SK-N-SH treated with all-trans-retinoic acid at 6 μM for 48 hours (cell line): Measurements from ENCODE around the gene SPRED3.

Experiments used
- ATAC-seq: fragments of 200-7000 bp; cut with Tn5 transposase; 3 replicates; pipeline ENCODE4 v1.9.1; 2020; ENCODE audit warnings: mild to moderate bottlenecking, moderate library complexity
- ARNTL ChIP-seq: fragments of 450-650 bp; formaldehyde crosslinking; IDR thresholded peaks from 2 replicates; pipeline ENCODE4 v1.5.0; 2020; ENCODE audit warnings: low read depth, mild to moderate bottlenecking, moderate library complexity, borderline replicate concordance
- BACH2 ChIP-seq: fragments of 250-450 bp; sonication (Bioruptor Pico); IDR thresholded peaks from 2 replicates; pipeline ENCODE4 v1.9.0; 2021; ENCODE audit warnings: mild to moderate bottlenecking, borderline replicate concordance
- CSDC2 ChIP-seq: fragments of 250-450 bp; sonication (Bioruptor Pico); IDR thresholded peaks from 2 replicates; pipeline ENCODE4 v1.5.0; 2020; ENCODE audit warnings: mild to moderate bottlenecking, moderate library complexity
- ESRRG ChIP-seq: fragments of 250-450 bp; sonication (Bioruptor Pico); IDR thresholded peaks from 2 replicates; pipeline ENCODE4 v1.6.1; 2021; ENCODE audit warnings: mild to moderate bottlenecking
- GLIS3 ChIP-seq: fragments of 250-450 bp; sonication (Bioruptor Pico); IDR thresholded peaks from 2 replicates; pipeline ENCODE4 v1.5.0; 2020; ENCODE audit warnings: mild to moderate bottlenecking, moderate library complexity
- ISL1 ChIP-seq: fragments of 250-450 bp; sonication (Bioruptor Pico); IDR thresholded peaks from 2 replicates; pipeline ENCODE4 v2.1.2; 2022; ENCODE audit warnings: mild to moderate bottlenecking, moderate library complexity
- OSR1 ChIP-seq: fragments of 250-450 bp; sonication (Bioruptor Pico); IDR thresholded peaks from 2 replicates; pipeline ENCODE4 v1.8.0; 2022; ENCODE audit warnings: moderate library complexity, mild to moderate bottlenecking, inconsistent platforms
- PATZ1 ChIP-seq: fragments of 250-450 bp; sonication (Bioruptor Pico); IDR thresholded peaks from 2 replicates; pipeline ENCODE4 v1.8.0; 2020; ENCODE audit warnings: mild to moderate bottlenecking, moderate library complexity, borderline replicate concordance
- POU6F1 ChIP-seq: fragments of 250-450 bp; sonication (Bioruptor Pico); IDR thresholded peaks from 2 replicates; pipeline ENCODE4 v1.8.0; 2021; ENCODE audit warnings: low read depth, mild to moderate bottlenecking, moderate library complexity, borderline replicate concordance
- PPARA ChIP-seq: fragments of 250-450 bp; sonication (Bioruptor Pico); IDR thresholded peaks from 2 replicates; pipeline ENCODE4 v1.5.0; 2020; ENCODE audit warnings: mild to moderate bottlenecking, borderline replicate concordance
- RARB ChIP-seq: fragments of 250-450 bp; sonication (Bioruptor Pico); IDR thresholded peaks from 2 replicates; pipeline ENCODE4 v1.8.0; 2021; ENCODE audit warnings: mild to moderate bottlenecking, moderate library complexity
- TCF4 ChIP-seq: fragments of 250-450 bp; sonication (Bioruptor Pico); IDR thresholded peaks from 2 replicates; pipeline ENCODE4 v1.8.0; 2021; ENCODE audit warnings: mild to moderate bottlenecking, moderate library complexity, borderline replicate concordance
- TOX ChIP-seq: fragments of 250-450 bp; sonication (Bioruptor Pico); IDR thresholded peaks from 2 replicates; pipeline ENCODE4 v1.8.0; 2021; ENCODE audit warnings: mild to moderate bottlenecking, moderate library complexity, borderline replicate concordance
- TSHZ2 ChIP-seq: fragments of 250-450 bp; sonication (Bioruptor Pico); IDR thresholded peaks from 2 replicates; pipeline ENCODE4 v1.5.0; 2020; ENCODE audit warnings: mild to moderate bottlenecking, moderate library complexity
- ZC3H10 ChIP-seq: fragments of 250-450 bp; sonication (Bioruptor Pico); IDR thresholded peaks from 2 replicates; pipeline ENCODE4 v1.5.1; 2021; ENCODE audit warnings: mild to moderate bottlenecking, moderate library complexity
- ZFP3 ChIP-seq: fragments of 250-450 bp; sonication (Bioruptor Pico); IDR thresholded peaks from 2 replicates; pipeline ENCODE4 v1.5.0; 2020; ENCODE audit warnings: mild to moderate bottlenecking, moderate library complexity
- ZFP30 ChIP-seq: fragments of 450-650 bp; formaldehyde crosslinking; IDR thresholded peaks from 2 replicates; pipeline ENCODE4 v1.5.0; 2022; ENCODE audit warnings: mild to moderate bottlenecking, moderate library complexity
- ZNF565 ChIP-seq: fragments of 450-650 bp; formaldehyde crosslinking; conservative IDR thresholded peaks from 2 replicates; pipeline ENCODE4 v1.5.0; 2020; ENCODE audit warnings: low read depth, mild to moderate bottlenecking, moderate library complexity
- ZNF70 ChIP-seq: fragments of 450-650 bp; formaldehyde crosslinking; IDR thresholded peaks from 2 replicates; pipeline ENCODE4 v1.5.0; 2020; ENCODE audit warnings: mild to moderate bottlenecking, moderate library complexity
- ZNF8 ChIP-seq: fragments of 450-650 bp; formaldehyde crosslinking; IDR thresholded peaks from 2 replicates; pipeline ENCODE4 v1.5.0; 2020; ENCODE audit warnings: mild to moderate bottlenecking, moderate library complexity
- TF ChIP-seq, protein P1 (sequence below): fragments of 250-450 bp; sonication (Bioruptor Pico); IDR thresholded peaks from 2 replicates; pipeline ENCODE4 v1.5.1; 2021; ENCODE audit warnings: mild to moderate bottlenecking, moderate library complexity
- TF ChIP-seq, protein P2 (sequence below): fragments of 250-450 bp; sonication (Bioruptor Pico); IDR thresholded peaks from 2 replicates; pipeline ENCODE4 v1.5.1; 2020; ENCODE audit warnings: low read depth, mild to moderate bottlenecking, moderate library complexity

The SPRED3 gene

DNA sequence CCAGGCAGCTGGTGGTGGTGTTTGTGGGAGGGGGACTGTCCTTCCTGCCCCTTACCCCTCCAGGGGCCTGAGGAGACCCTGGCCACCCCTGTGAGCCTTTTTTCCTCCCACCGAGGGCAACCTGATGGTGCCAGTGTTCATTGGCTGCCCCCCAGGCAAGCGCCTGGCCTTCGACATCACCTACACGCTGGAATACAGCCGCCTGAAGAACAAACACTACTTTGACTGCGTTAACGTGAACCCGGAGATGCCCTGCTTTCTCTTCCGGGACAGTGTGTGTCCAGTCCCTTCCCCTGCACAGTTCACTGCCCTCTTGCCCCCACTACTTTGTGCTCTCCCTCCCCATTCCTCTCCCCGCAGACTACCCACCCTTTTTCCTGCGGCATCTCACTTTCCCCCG lies 21.5 kb upstream of the SPRED3 start (continued):
- TF ChIP-seq POU6F1 (CRISPR knock-in tag): no peak
- TF ChIP-seq ZC3H10: no peak
- no peak for TF ChIP-seq ZNF565
- no peak for TF ChIP-seq GLIS3 (CRISPR knock-in tag)

DNA sequence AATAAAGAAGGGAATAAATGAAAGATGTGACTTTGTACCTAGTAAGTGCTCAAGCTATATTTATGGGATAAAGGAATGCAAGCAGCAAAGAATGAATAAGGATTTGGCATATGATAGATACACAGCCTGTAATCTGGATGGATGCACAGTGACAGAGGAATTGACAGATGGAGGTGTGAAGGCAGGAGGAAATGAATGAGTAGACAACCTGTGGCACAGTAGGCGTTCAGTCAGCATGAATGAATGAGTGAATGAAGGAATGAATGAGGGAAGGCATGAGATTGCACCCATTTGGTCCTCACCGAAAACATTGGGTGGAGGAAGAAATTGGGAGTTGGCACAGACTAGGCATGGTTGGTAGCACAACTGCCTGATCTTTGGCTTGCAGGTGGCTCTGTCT lies 18.9 kb upstream of the SPRED3 start:
- ATAC-seq: no peak
- no peak for TF ChIP-seq CSDC2 (CRISPR knock-in tag)
- TF ChIP-seq ZC3H10: no peak
- TF ChIP-seq ISL1: no peak
- TF ChIP-seq ZFP30 (CRISPR knock-in tag): no peak
- no peak for TF ChIP-seq GLIS3 (CRISPR knock-in tag)
- TF ChIP-seq, protein P1, sequence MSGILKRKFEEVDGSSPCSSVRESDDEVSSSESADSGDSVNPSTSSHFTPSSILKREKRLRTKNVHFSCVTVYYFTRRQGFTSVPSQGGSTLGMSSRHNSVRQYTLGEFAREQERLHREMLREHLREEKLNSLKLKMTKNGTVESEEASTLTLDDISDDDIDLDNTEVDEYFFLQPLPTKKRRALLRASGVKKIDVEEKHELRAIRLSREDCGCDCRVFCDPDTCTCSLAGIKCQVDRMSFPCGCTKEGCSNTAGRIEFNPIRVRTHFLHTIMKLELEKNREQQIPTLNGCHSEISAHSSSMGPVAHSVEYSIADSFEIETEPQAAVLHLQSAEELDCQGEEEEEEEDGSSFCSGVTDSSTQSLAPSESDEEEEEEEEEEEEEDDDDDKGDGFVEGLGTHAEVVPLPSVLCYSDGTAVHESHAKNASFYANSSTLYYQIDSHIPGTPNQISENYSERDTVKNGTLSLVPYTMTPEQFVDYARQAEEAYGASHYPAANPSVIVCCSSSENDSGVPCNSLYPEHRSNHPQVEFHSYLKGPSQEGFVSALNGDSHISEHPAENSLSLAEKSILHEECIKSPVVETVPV (CRISPR knock-in tag): no peak
- TF ChIP-seq ZNF70 (CRISPR knock-in tag): no peak
- TF ChIP-seq ZFP3: no peak
- TF ChIP-seq TSHZ2 (CRISPR knock-in tag): no peak
- no peak for TF ChIP-seq OSR1 (CRISPR knock-in tag)
- TF ChIP-seq TCF4 (CRISPR knock-in tag): no peak
- TF ChIP-seq, protein P2, sequence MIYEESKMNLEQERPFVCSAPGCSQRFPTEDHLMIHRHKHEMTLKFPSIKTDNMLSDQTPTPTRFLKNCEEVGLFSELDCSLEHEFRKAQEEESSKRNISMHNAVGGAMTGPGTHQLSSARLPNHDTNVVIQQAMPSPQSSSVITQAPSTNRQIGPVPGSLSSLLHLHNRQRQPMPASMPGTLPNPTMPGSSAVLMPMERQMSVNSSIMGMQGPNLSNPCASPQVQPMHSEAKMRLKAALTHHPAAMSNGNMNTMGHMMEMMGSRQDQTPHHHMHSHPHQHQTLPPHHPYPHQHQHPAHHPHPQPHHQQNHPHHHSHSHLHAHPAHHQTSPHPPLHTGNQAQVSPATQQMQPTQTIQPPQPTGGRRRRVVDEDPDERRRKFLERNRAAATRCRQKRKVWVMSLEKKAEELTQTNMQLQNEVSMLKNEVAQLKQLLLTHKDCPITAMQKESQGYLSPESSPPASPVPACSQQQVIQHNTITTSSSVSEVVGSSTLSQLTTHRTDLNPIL (CRISPR knock-in tag): no peak
- no peak for TF ChIP-seq BACH2 (CRISPR knock-in tag)
- no peak for TF ChIP-seq TOX (CRISPR knock-in tag)
- no peak for TF ChIP-seq ZNF565
- TF ChIP-seq PATZ1: no peak
- TF ChIP-seq ARNTL (CRISPR knock-in tag): no peak
- TF ChIP-seq ESRRG (CRISPR knock-in tag): no peak

DNA sequence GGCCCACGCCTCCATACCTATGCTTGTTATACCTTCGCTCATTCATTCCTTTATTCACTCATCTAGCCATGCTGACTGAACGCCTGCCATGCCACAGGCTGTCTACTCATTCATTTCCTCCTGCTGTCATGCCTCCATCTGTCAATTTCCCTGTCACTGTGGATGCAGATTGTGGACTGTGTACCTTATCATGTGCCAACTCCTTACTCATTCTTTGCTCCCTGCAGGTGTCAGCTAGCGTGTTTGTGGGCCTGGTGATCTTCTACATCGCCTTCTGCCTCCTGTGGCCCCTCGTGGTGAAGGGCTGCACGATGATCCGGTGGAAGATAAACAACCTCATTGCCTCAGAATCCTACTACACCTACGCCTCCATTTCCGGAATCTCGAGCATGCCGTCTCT lies 18.2 kb upstream of the SPRED3 start:
- ATAC-seq: no peak

More for the DNA sequence above, 18.2 kb upstream of the SPRED3 start:
- TF ChIP-seq GLIS3 (CRISPR knock-in tag) (no peak), OSR1 (CRISPR knock-in tag) (no peak), POU6F1 (CRISPR knock-in tag) (no peak), PPARA (CRISPR knock-in tag) (no peak), BACH2 (CRISPR knock-in tag) (no peak), TCF4 (CRISPR knock-in tag) (no peak), ZNF8 (CRISPR knock-in tag) (no peak), RARB (CRISPR knock-in tag) (no peak), ISL1 (no peak), ZNF70 (CRISPR knock-in tag) (no peak), ZFP3 (no peak), CSDC2 (CRISPR knock-in tag) (no peak)
- TF ChIP-seq, protein P1 (CRISPR knock-in tag): no peak
- TF ChIP-seq, protein P2 (CRISPR knock-in tag): no peak
